Measurements from ENCODE around the gene KCNN4. TPM values are rescaled to one million over a fixed set of nuclear protein-coding genes. Genes with fewer than 3 reads are reported as not detected.

Gene KCNN4
- total RNA-seq, 1 donor from 2014 or later = 1.6 TPM

DNA sequence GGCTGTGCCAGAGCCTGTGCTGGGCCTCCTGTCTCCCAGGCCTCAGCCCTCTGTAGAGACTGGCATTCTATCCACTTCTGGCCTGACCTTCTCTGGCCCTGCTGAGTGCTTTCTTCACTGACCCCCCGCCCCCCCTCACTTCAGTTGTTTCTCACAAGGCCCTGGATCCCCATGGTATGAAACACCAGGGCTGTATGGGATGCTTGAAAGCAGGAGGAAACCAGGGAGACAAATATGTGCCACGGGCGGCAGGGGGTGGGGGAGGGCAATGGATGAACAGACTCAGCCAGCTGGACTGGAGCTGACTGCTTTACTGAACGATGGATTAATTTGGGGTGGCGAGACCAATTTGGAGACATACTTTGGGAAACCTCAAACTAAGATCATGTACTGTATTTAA is 50.9 kb downstream of the KCNN4 start:
- Mint-ChIP-seq H3K36me3 (peaks cover 42% of the 10 kb centered on the region), H3K27ac (no peak overlapping the region), H3K27me3 (no peaks in the 10 kb centered on the region), H3K4me3 (no peak overlapping the region), H3K4me1 (ENCODE audit: unreplicated experiment) (peaks cover 14% of the 10 kb centered on the region), H3K9me3 (no peaks in the 10 kb centered on the region)
- TF ChIP-seq CTCF (conservative IDR thresholded peaks at IDR 0.05) = no peak
- DNase-seq (ENCODE audit: extremely low spot score, unreplicated experiment) = no peak

DNA sequence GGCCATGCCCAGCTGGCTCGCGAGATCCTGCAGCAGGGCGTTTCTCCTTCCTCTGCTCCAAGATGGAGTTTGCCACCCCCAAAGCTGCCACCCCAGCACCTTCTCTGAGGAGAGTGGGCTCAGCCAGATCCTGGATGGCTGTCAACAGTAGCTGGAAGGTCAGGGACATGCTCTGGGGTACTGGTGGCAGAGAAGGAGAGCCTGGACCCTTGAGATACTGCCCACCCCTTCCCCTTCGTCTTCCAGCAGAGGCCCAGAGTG is 53.2 kb downstream of the KCNN4 start:
- no peaks in the 10 kb centered on the region for H3K9me3 Mint-ChIP-seq
- no peak for TF ChIP-seq CTCF (conservative IDR thresholded peaks at IDR 0.05)
- peaks cover 8% of the 10 kb centered on the region for H3K4me1 Mint-ChIP-seq (ENCODE audit: unreplicated experiment)
- no peak overlapping the region for H3K27ac Mint-ChIP-seq
- H3K27me3 Mint-ChIP-seq = no peaks in the 10 kb centered on the region
- H3K4me3 Mint-ChIP-seq = no peak overlapping the region
- H3K36me3 Mint-ChIP-seq = peaks cover 28% of the 10 kb centered on the region
- DNase-seq (ENCODE audit: extremely low spot score, unreplicated experiment) = no peak

DNA sequence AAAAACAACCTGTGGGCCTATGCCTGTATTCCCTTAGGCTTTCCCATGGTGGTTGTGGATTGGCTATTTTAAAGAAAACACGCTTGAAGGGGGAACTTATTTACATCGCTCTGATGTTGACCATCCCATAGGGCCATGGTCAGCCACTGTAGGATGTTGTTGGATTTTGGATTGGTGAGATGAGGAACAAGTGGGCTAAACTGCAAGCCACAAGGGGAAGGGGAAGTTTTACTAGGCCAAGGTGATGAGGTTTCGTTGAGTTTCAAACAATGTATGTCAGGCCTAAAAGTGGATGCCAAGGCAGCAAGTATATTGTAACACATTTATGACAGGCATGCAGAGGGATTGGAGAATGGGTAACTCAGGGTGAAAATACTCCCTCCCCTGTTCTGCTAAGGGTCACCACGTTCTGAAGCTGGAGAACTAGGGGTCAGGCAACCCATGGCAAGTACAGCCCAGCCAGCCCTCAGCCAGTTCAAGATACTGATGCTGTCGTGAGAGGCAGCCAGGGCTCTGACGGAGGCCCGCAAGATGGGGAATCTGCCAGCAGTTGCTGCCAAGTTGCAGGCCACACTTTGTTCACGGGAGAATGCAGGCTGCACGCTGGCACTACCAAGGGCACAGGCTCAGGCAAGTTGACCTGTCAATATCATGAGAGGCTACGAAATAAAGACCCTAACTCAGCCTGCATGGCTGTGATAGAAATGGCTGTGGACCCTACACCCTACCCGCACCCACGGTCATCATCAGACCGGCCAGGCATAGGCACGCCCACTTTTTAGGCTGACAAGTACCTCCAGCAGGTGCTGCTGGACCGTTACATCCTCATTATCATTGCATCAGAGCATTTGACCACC is 53.8 kb downstream of the KCNN4 start:
- TF ChIP-seq CTCF (conservative IDR thresholded peaks at IDR 0.05) = no peak
- Mint-ChIP-seq H3K4me3 (no peak overlapping the region), H3K36me3 (peaks cover 22% of the 10 kb centered on the region), H3K9me3 (no peaks in the 10 kb centered on the region), H3K27me3 (no peaks in the 10 kb centered on the region), H3K4me1 (ENCODE audit: unreplicated experiment) (peaks cover 2% of the 10 kb centered on the region), H3K27ac (no peak overlapping the region)
- DNase-seq (ENCODE audit: extremely low spot score, unreplicated experiment) = no peak

DNA sequence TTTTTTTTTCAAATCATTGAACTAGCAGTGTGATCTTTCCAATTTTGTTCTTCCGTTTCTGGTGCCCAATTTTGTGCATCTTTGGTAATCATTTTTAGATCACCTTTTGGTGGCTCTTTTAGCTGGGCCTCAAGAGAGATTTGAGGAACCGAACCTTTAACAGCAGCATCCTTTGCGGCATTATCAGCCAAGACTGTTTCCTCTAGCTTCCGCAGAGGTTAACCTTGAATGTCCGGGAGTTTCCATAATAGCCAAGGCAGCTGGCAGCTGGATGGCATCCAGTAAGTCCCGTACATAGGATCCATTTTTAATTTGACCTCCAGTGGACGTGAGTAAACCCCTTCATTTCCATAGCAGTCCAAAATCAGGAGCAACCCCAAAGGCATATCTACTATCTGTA is 55.3 kb downstream of the KCNN4 start:
- DNase-seq (ENCODE audit: extremely low spot score, unreplicated experiment) = no peak
- Mint-ChIP-seq H3K4me1 (ENCODE audit: unreplicated experiment) (no peaks in the 10 kb centered on the region), H3K27ac (no peak overlapping the region), H3K4me3 (no peak overlapping the region), H3K27me3 (no peaks in the 10 kb centered on the region), H3K36me3 (peaks cover 20% of the 10 kb centered on the region), H3K9me3 (no peaks in the 10 kb centered on the region)
- no peak for TF ChIP-seq CTCF (conservative IDR thresholded peaks at IDR 0.05)

GRCh38 chr19:43724896-43725295 is 55.9 kb downstream of the KCNN4 start:
- Mint-ChIP-seq H3K27ac (no peak overlapping the region), H3K36me3 (peaks cover 14% of the 10 kb centered on the region), H3K4me3 (no peak overlapping the region), H3K4me1 (ENCODE audit: unreplicated experiment) (no peaks in the 10 kb centered on the region), H3K9me3 (no peaks in the 10 kb centered on the region), H3K27me3 (no peaks in the 10 kb centered on the region)
- no peak for DNase-seq (ENCODE audit: extremely low spot score, unreplicated experiment)
- no peak for TF ChIP-seq CTCF (conservative IDR thresholded peaks at IDR 0.05)
